HepG2 (cell line): ENCODE data around the gene AP1G1. TPM values are rescaled to one million over a fixed set of nuclear protein-coding genes. Genes with fewer than 3 reads are reported as not detected.

ENCODE experiments used
- ATAC-seq: fragments of 200-7000 bp; cut with Tn5 transposase; 3 replicates; pipeline ENCODE4 v1.9.1; 2020; ENCODE audit warnings: mild to moderate bottlenecking, moderate library complexity
- BruUV-seq: library from RNA; stranded (reverse); fragments of 400-500 nt; replicated peaks from 2 replicates; lab custom pipeline; 2021; lab: Mats Ljungman, UMichigan
- CTCF ChIA-PET: fragments of 300-600 bp; formaldehyde crosslinking; extraction: SDS; loops from one replicate; lab custom pipeline; 2021; ENCODE audit warnings: low total read pairs, inconsistent platforms, low intra/inter-chr PET ratio; lab: Yijun Ruan, JAX
- POLR2A ChIA-PET: fragments of 350-600 bp; sonication (Branson Sonifier 250); formaldehyde crosslinking; loops from one replicate; lab custom pipeline; 2020; ENCODE audit warnings: antibody characterized with exemption, inconsistent platforms; lab: Yijun Ruan, JAX
- DNase-seq: peaks from one replicate; pipeline ENCODE4 v3.0.0-alpha.2; 2015; ENCODE audit warnings: low spot score
- FAIRE-seq: peaks from 3 replicates; lab custom pipeline; 2011; peaks lifted over from hg19 to GRCh38; lab: Jason Lieb, UNC
- H2AFZ ChIP-seq: one replicate; pipeline ENCODE4 v1.6.1; 2011; ENCODE audit warnings: low read length, inconsistent platforms
- H3K27ac ChIP-seq: fragments of 300-600 bp; 3 replicates; pipeline ENCODE4 v1.8.0; 2011; ENCODE audit warnings: mixed run types, mild to moderate bottlenecking, mixed read lengths, low read length, inconsistent platforms; ENCODE audit not compliant: insufficient read depth; ENCODE audit errors: extremely low read length
- H3K27me3 ChIP-seq, 2 experiments: fragments of 200-600 bp in 1 of 2; 2 replicates in 1 of 2; 3 replicates in 1 of 2; pipeline versions ENCODE4 v1.6.0 to v1.8.0; 2011; ENCODE audit warnings: low read length in 2 of 2, mild to moderate bottlenecking in 2 of 2, moderate library complexity in 2 of 2, inconsistent platforms in 1 of 2; ENCODE audit not compliant: insufficient read depth in 2 of 2, control insufficient read depth in 1 of 2
- H3K36me3 ChIP-seq, 2 experiments: fragments of 200-600 bp in 1 of 2; replicated peaks in 1 of 2; 2 replicates in 1 of 2; 3 replicates in 1 of 2; pipeline versions ENCODE4 v1.5.1 to v1.8.0; 2011; ENCODE audit warnings: low read length in 2 of 2, inconsistent platforms in 1 of 2; ENCODE audit not compliant: insufficient read depth in 2 of 2, control insufficient read depth in 1 of 2
- H3K4me1 ChIP-seq: 2 replicates; pipeline ENCODE4 v1.5.1; 2012; ENCODE audit warnings: low read length, inconsistent platforms; ENCODE audit not compliant: insufficient read depth
- H3K4me2 ChIP-seq: 2 replicates; pipeline ENCODE4 v1.6.0; 2011; ENCODE audit warnings: low read depth, low read length, inconsistent platforms
- H3K4me3 ChIP-seq, 3 experiments: fragments of 200-600 bp in 1 of 3; sonication (generic), shearing (Covaris generic) in 1 of 3; replicated peaks in 1 of 3; 2 replicates each; pipeline ENCODE4 v1.5.1; 2011 to 2016; ENCODE audit warnings: low read length in 3 of 3, inconsistent platforms in 2 of 3, low read depth in 2 of 3, mild to moderate bottlenecking in 2 of 3, control low read depth in 1 of 3, mixed read lengths in 1 of 3; ENCODE audit not compliant: insufficient read depth in 1 of 3
- H3K79me2 ChIP-seq: one replicate; pipeline ENCODE4 v1.6.1; 2011; ENCODE audit warnings: low read length, inconsistent platforms; ENCODE audit not compliant: insufficient read depth
- H3K9ac ChIP-seq: 2 replicates; pipeline ENCODE4 v1.6.0; 2011; ENCODE audit warnings: mild to moderate bottlenecking, low read depth, low read length, inconsistent platforms; ENCODE audit not compliant: insufficient read depth
- H3K9me3 ChIP-seq: 2 replicates; pipeline ENCODE4 v1.5.1; 2012; ENCODE audit warnings: mild to moderate bottlenecking, low read length
- H4K20me1 ChIP-seq: 2 replicates; pipeline ENCODE4 v1.6.0; 2011; ENCODE audit warnings: inconsistent platforms, mild to moderate bottlenecking, low read length, moderate library complexity; ENCODE audit not compliant: insufficient read depth
- PRDM10 ChIP-seq: sonication (generic); formaldehyde crosslinking; IDR thresholded peaks from 2 replicates; pipeline ENCODE4 v1.4.0; 2020; ENCODE audit warnings: low read depth, missing genetic modification reagents
- RBM22 ChIP-seq: fragments of 200-400 bp; formaldehyde crosslinking; optimal IDR thresholded peaks from 2 replicates; pipeline ENCODE3; 2017; ENCODE audit warnings: mild to moderate bottlenecking, low read length, moderate library complexity
- ZBTB34 ChIP-seq: sonication (generic); formaldehyde crosslinking; IDR thresholded peaks from 2 replicates; pipeline ENCODE4 v1.8.0; 2022; ENCODE audit warnings: mild to moderate bottlenecking, missing genetic modification reagents
- ZC3H13 ChIP-seq: sonication (generic); formaldehyde crosslinking; IDR thresholded peaks from 2 replicates; pipeline ENCODE4 v1.8.1; 2023; ENCODE audit warnings: mild to moderate bottlenecking, missing genetic modification reagents, moderate library complexity
- WGBS: methylation state at CpG from one replicate; pipeline ENCODE4 v1.1.6; 2017; ENCODE audit warnings: low lambda C conversion rate; 5-methylcytosine and 5-hydroxymethylcytosine counted together
- in situ Hi-C: cut with HindIII; loops from 2 replicates; pipeline ENCODE4 v1.10.0; 2017; ENCODE audit warnings: low pct_unique_long_range_greater_than_20kb; ENCODE audit not compliant: extremely low pct_ligation_motif_present
- intact Hi-C: fragments of 100-400 bp; cut with micrococcal nuclease; formaldehyde crosslinking; loops from one replicate; pipeline ENCODE4 v1.10.0; 2022; ENCODE audit not compliant: unreplicated experiment
- polyA plus RNA-seq, 8 experiments: library from polyadenylated mRNA; depleted of rRNA in 3 of 8; stranded (reverse) in 7 of 8; unstranded in 1 of 8; fragments of >200 nt; fragmentation: Illumina TruSeq in 4 of 8; extraction: Trizol in 4 of 8; gene quantifications; 2 replicates each; pipeline versions ENCODE4 v1.2.1 to v1.2.3, GENCODE V29; 2011 to 2016; ENCODE audit warnings: low read depth in 4 of 8, missing spikeins in 1 of 8, mixed read lengths in 1 of 8; ENCODE audit not compliant: insufficient read depth in 1 of 8
- total RNA-seq, 5 experiments: library from RNA; depleted of rRNA; stranded (reverse); fragments of >200 nt; fragmentation: Illumina TruSeq; extraction: Trizol; gene quantifications; 2 replicates each; pipeline ENCODE4 v1.2.3, GENCODE V29; 2016; ENCODE audit warnings: low read depth in 1 of 5

Gene AP1G1
- total and polyA plus RNA-seq, 2 of the 13 experiments (the other 11 are each of a cell fraction or from before 2014, with no cell fraction given), result 62.2 to 66.2 TPM

GRCh38 chr16:71808593-71809459, at the start of gene AP1G1 (continued):
- TF ChIP-seq PRDM10 (CRISPR knock-in tag) (peak; percentile 90), ZC3H13 (CRISPR knock-in tag) (no peak)

GRCh38 chr16:71855937-71856662, 47.5 kb upstream of the AP1G1 start:
- DNase-seq (no peak), FAIRE-seq (no peak), ATAC-seq (no peak)
- Histone ChIP-seq H3K4me2 (no peak overlapping the region), H3K4me3 (no peak overlapping the region), H3K79me2 (no peaks in the 10 kb centered on the region), H3K36me3 (peaks cover 16 to 39% of the 10 kb centered on the region in 2 experiments; a peak in 4 of 5 replicates), H2AFZ (no peak overlapping the region), H4K20me1 (no peaks in the 10 kb centered on the region), H3K27ac (no peak overlapping the region), H3K9ac (no peak overlapping the region), H3K27me3 (no peaks in the 10 kb centered on the region), H3K9me3 (no peaks in the 10 kb centered on the region), H3K4me1 (peaks cover 30% of the 10 kb centered on the region)
- intact Hi-C loops, result no loop called here
- BruUV-seq, result no TSS peak
- in situ Hi-C loops, result no loop called here
- ChIA-PET POLR2A (no interaction called here), CTCF (no interaction called here)
- WGBS, result 98% methylated on average over 3 of the region's 5 CpGs
- TF ChIP-seq RBM22, result peak; percentile 68
- no peak for TF ChIP-seq ZBTB34 (CRISPR knock-in tag)
